Gastroesophageal sphincter (tissue), 4 donors: Measurements from ENCODE around the gene SPCS1. TPM values are rescaled to one million over a fixed set of nuclear protein-coding genes. Genes with fewer than 3 reads are reported as not detected.

Experiments used
- small RNA-seq, 4 donors: library from RNA; depleted of rRNA; stranded (forward); fragments of <200 nt; gene quantifications; one replicate each; pipeline ENCODE3, GENCODE V24; 2016
- total RNA-seq, 4 donors: library from RNA; depleted of rRNA; stranded (reverse); fragments of >200 nt; gene quantifications; one replicate each; pipeline ENCODE4 v1.1.0, GENCODE V29; 2016

The SPCS1 gene
- total RNA-seq, 4 donors from 2014 or later: 66.5 to 159 (median 88.2) TPM

Small RNA genes lying within 50 kb of the gene (small RNA-seq; reads per million reads assigned to genes)
- gene AC006254.2 (0 reads per million in 4 donors), gene RF00569 (2,766 to 5,607 (median 3,544) reads per million in 4 donors), gene RF01183 (0 reads per million in 4 donors), gene SNORD19 (0 reads per million in 4 donors), gene SNORD19B (0 reads per million in 4 donors), gene SNORD69 (3,436 to 5,438 (median 3,987) reads per million in 4 donors)

Other genes with a start within 250 kb of the SPCS1 start
- 100 to 1,000 TPM in 2 of 4 donors, 10 to 100 TPM in 2; 76.2 to 167 (median 95.8) TPM for gene STAB1, start 210.8 kb upstream of the SPCS1 start, total RNA-seq
- gene NT5DC2, start 172.2 kb upstream of the SPCS1 start, total RNA-seq: 10 to 100 TPM; 21.7 to 69.5 (median 34.7) TPM
- 10 to 100 TPM in 2 of 4 donors, 1 to 10 TPM in 2; 1.9 to 47.5 (median 18.7) TPM for gene UQCC5, start 169.5 kb upstream of the SPCS1 start, total RNA-seq
- 100 to 1,000 TPM in 1 of 4 donors, 10 to 100 TPM in 3; 73.9 to 105 (median 98.4) TPM for gene PBRM1, start 20.2 kb upstream of the SPCS1 start, total RNA-seq
- 10 to 100 TPM; 36.4 to 83.7 (median 51.7) TPM for gene GNL3, start 20.1 kb upstream of the SPCS1 start, total RNA-seq
- 10 to 100 TPM; 36.9 to 57.7 (median 48.6) TPM for gene GLT8D1, start 315 bp upstream of the SPCS1 start, total RNA-seq
- 10 to 100 TPM; 22.1 to 29.5 (median 22.7) TPM for gene NEK4, start 64.8 kb downstream of the SPCS1 start, total RNA-seq
- not detected for gene ITIH1, start 71.5 kb downstream of the SPCS1 start, total RNA-seq
- 1 to 10 TPM in 1 of 4 donors, under 1 TPM in 2, not detected in 1; 0.27 to 9.7 (median 0.89) TPM for gene ITIH3, start 88.7 kb downstream of the SPCS1 start, total RNA-seq
- 1 to 10 TPM; 1.2 to 7.0 (median 3.4) TPM for gene ITIH4, start 124.6 kb downstream of the SPCS1 start, total RNA-seq
- 10 to 100 TPM in 3 of 4 donors, 1 to 10 TPM in 1; 8.6 to 20.9 (median 16.6) TPM for gene MUSTN1, start 128.9 kb downstream of the SPCS1 start, total RNA-seq
- 10 to 100 TPM; 14.6 to 30.2 (median 20.5) TPM for gene STIMATE, start 191.4 kb downstream of the SPCS1 start, total RNA-seq